Subcutaneous adipose tissue (tissue), 4 donors: ENCODE measurements around the gene PKP2. TPM values are rescaled to one million over a fixed set of nuclear protein-coding genes. Genes with fewer than 3 reads are reported as not detected.

Experiments used
- CTCF ChIP-seq: fragments of 450-650 bp; IDR thresholded peaks from one replicate; pipeline ENCODE4 v1.5.1; 2016; ENCODE audit warnings: low read depth, mild to moderate bottlenecking, control low read depth, antibody characterized with exemption, moderate library complexity
- total RNA-seq, 4 donors: library from RNA; depleted of rRNA; stranded (reverse); fragments of >200 nt; gene quantifications; one replicate each; pipeline ENCODE4 v1.1.0, GENCODE V29; 2016

Gene PKP2
- total RNA-seq, 4 donors from 2014 or later, result 21.7 to 75.2 (median 39.7) TPM

DNA sequence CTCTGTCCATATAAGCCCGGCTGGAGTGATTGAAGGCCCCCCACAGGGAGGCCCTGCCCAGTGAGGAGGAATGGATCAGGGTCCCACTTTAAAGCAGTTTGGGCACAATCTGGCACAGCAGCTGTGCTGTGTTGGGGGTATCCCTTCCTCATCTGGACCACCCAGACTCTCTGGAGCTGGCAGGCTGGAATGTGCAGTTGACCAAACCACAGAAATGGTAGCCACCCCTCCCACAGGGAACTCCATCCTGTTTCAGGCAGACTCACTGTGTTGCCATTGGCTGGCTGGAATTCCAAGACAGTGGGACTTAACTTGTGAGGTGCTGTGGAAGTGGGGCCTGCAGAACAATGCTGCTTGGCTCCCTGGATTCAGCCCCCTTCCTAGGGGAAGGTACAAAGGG, 87.4 kb downstream of the PKP2 start:
- TF ChIP-seq CTCF, result no peak

DNA sequence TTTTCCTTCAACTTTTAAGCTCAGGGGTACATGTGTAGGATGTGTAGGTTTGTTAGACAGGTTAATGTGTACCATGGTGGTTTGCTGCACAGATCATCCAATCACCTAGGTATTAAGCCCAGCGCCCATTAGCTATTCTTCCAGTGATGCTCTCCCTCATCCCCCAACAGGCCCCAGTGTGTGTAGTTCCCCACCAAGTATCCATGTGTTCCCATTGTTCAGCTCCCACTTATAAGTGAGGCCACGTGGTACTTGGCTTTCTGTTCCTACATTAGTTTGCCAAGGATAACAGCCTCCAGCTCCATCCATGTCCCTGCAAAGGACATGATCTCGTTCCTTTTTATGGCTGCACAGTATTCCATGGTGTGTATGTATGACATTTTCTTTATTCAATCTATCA, 92.3 kb downstream of the PKP2 start:
- TF ChIP-seq CTCF, result no peak

GRCh38 chr12:32801269-32801980, 95.2 kb downstream of the PKP2 start:
- no peak for TF ChIP-seq CTCF

- no peak for TF ChIP-seq CTCF
Observed at GRCh38 chr12:32794281-32794680, 102.3 kb downstream of the PKP2 start.

GRCh38 chr12:32789916-32790315, 106.7 kb downstream of the PKP2 start:
- TF ChIP-seq CTCF, result no peak

GRCh38 chr12:32789446-32789845, 107.1 kb downstream of the PKP2 start:
- no peak for TF ChIP-seq CTCF

DNA sequence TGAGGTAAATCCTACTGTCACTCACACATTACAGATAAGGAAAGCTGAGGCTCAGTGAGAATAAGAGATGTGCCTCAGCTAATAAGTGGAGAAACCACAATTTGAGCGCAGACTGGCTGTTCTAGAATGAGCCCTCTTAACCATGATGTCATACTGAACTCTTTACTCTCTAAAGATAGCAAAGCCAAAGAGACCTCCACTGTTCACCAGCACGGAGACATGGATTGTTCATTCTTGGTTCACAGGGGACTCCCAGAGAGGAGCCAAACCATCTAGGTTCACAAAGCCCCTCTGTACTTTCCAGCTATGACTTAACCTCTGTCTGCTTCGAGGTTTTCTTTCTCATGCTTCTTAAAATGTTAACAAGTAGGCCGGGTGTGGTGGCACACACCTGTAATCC, 108.2 kb downstream of the PKP2 start:
- TF ChIP-seq CTCF, result no peak
